Amniotic epithelial cell (primary cell): ENCODE results near the gene SPRED2.

Experiments
- DNase-seq: peaks from one replicate; pipeline ENCODE4 v3.0.0-alpha.2; 2010; ENCODE audit warnings: low read depth

The SPRED2 gene

GRCh38 chr2:65277118-65277517 lies 155.3 kb downstream of the SPRED2 start:
- DNase-seq: no peak

GRCh38 chr2:65276609-65277008 lies 155.8 kb downstream of the SPRED2 start:
- DNase-seq: no peak

- no peak for DNase-seq
Observed at GRCh38 chr2:65275141-65275915, 157.1 kb downstream of the SPRED2 start.

- DNase-seq: no peak
Observed at GRCh38 chr2:65273344-65273743, 159.1 kb downstream of the SPRED2 start.

- no peak for DNase-seq
Observed at GRCh38 chr2:65268957-65269356, 163.4 kb downstream of the SPRED2 start.

GRCh38 chr2:65267008-65267407 lies 165.4 kb downstream of the SPRED2 start:
- DNase-seq: no peak

- peak; percentile 44 for DNase-seq
Observed at GRCh38 chr2:65265671-65266045, 166.7 kb downstream of the SPRED2 start.

- DNase-seq: peak; percentile 88
Observed at GRCh38 chr2:65264821-65265670, 167.4 kb downstream of the SPRED2 start.

- DNase-seq: no peak
Observed at GRCh38 chr2:65263986-65264385, 168.4 kb downstream of the SPRED2 start.

GRCh38 chr2:65263262-65263661 lies 169.1 kb downstream of the SPRED2 start:
- DNase-seq: no peak

- DNase-seq: no peak
Observed at GRCh38 chr2:65261676-65262075, 170.7 kb downstream of the SPRED2 start.
